ENCODE data around the gene SCAF1.

GRCh38 chr19:49662011-49662410 lies 20.0 kb downstream of the SCAF1 start:
- TF ChIP-seq CTCF (IDR thresholded peaks at IDR 0.05 in 8 of 11, conservative IDR thresholded peaks at IDR 0.05 in 3 of 11) (no peak), POLR2AphosphoS5 (IDR thresholded peaks at IDR 0.05) (peak in 2 of 3 donors; percentile 36 to 72), POLR2A (IDR thresholded peaks at IDR 0.05) (no peak)
